IMR-90 (cell line): ENCODE data around the gene PHACTR3. TPM values are rescaled to one million over a fixed set of nuclear protein-coding genes. Genes with fewer than 3 reads are reported as not detected.

Source experiments
- ATAC-seq: fragments of 200-7000 bp; cut with Tn5 transposase; 2 replicates; pipeline ENCODE4 v1.9.1; 2020; ENCODE audit warnings: low read depth, mild to moderate bottlenecking, moderate library complexity
- BruUV-seq: library from RNA; stranded (reverse); fragments of 400-500 nt; replicated peaks from 2 replicates; lab custom pipeline; 2021; lab: Mats Ljungman, UMichigan
- CTCF ChIA-PET: fragments of 300-600 bp; formaldehyde crosslinking; extraction: SDS; loops from one replicate; lab custom pipeline; 2021; ENCODE audit warnings: antibody characterized with exemption; lab: Yijun Ruan, JAX
- POLR2A ChIA-PET: fragments of 300-600 bp; sonication (Branson Sonifier 250); formaldehyde crosslinking; loops from one replicate; lab custom pipeline; 2022; ENCODE audit warnings: antibody characterized with exemption; ENCODE audit not compliant: unreplicated experiment; lab: Charles Lee
- DNase-seq: peaks from one replicate; pipeline ENCODE4 v3.0.0; 2013
- H2AFZ ChIP-seq: replicated peaks from 2 replicates; pipeline ENCODE3; 2013; ENCODE audit warnings: low read length, mild to moderate bottlenecking; ENCODE audit not compliant: poor library complexity
- H2AK5ac ChIP-seq: 2 replicates; pipeline ENCODE4 v1.6.1; 2013; ENCODE audit warnings: low read depth, low read length, inconsistent platforms
- H2AK9ac ChIP-seq: replicated peaks from 2 replicates; pipeline ENCODE3; 2013; ENCODE audit warnings: mild to moderate bottlenecking, low read depth, low read length, moderate library complexity; ENCODE audit not compliant: poor library complexity
- H2BK120ac ChIP-seq: 2 replicates; pipeline ENCODE4 v1.6.1; 2013; ENCODE audit warnings: low read depth, low read length, inconsistent platforms
- H2BK15ac ChIP-seq: 3 replicates; pipeline ENCODE4 v1.6.1; 2013; ENCODE audit warnings: low read depth, low read length, inconsistent platforms
- H2BK20ac ChIP-seq: 2 replicates; pipeline ENCODE4 v1.6.1; 2013; ENCODE audit warnings: low read depth, mild to moderate bottlenecking, inconsistent platforms, low read length, moderate library complexity
- H2BK5ac ChIP-seq: 2 replicates; pipeline ENCODE4 v1.6.1; 2013; ENCODE audit warnings: mild to moderate bottlenecking, low read depth, low read length, inconsistent platforms; ENCODE audit not compliant: poor library complexity, severe bottlenecking
- H3K14ac ChIP-seq: replicated peaks from 2 replicates; pipeline ENCODE4 v1.6.1; 2013; ENCODE audit warnings: low read depth, low read length, inconsistent platforms
- H3K18ac ChIP-seq: 2 replicates; pipeline ENCODE4 v1.6.1; 2013; ENCODE audit warnings: low read depth, low read length, control low read depth
- H3K23ac ChIP-seq: 2 replicates; pipeline ENCODE4 v1.6.1; 2013; ENCODE audit warnings: low read depth, low read length, inconsistent platforms
- H3K27ac ChIP-seq: 2 replicates; pipeline ENCODE4 v1.5.1; 2013; ENCODE audit warnings: mild to moderate bottlenecking, control low read depth, low read length; ENCODE audit not compliant: insufficient read depth
- H3K27me3 ChIP-seq: 2 replicates; pipeline ENCODE4 v1.6.1; 2013; ENCODE audit warnings: low read length; ENCODE audit not compliant: control insufficient read depth, insufficient read depth
- H3K36me3 ChIP-seq: 2 replicates; pipeline ENCODE4 v1.6.1; 2013; ENCODE audit warnings: low read length, mixed read lengths; ENCODE audit not compliant: control insufficient read depth, insufficient read depth
- H3K4ac ChIP-seq: 2 replicates; pipeline ENCODE4 v1.6.1; 2013; ENCODE audit warnings: low read depth, low read length, inconsistent platforms
- H3K4me1 ChIP-seq: 2 replicates; pipeline ENCODE4 v1.6.1; 2013; ENCODE audit warnings: low read length, mixed read lengths; ENCODE audit not compliant: control insufficient read depth, insufficient read depth
- H3K4me2 ChIP-seq: 2 replicates; pipeline ENCODE4 v1.6.1; 2013; ENCODE audit warnings: low read depth, mild to moderate bottlenecking, control low read depth, low read length, moderate library complexity
- H3K4me3 ChIP-seq: 2 replicates; pipeline ENCODE4 v1.5.1; 2013; ENCODE audit warnings: low read depth, mild to moderate bottlenecking, control low read depth, low read length, moderate library complexity; ENCODE audit not compliant: insufficient read depth
- H3K56ac ChIP-seq: 2 replicates; pipeline ENCODE4 v1.6.1; 2013; ENCODE audit warnings: low read length, inconsistent platforms; ENCODE audit not compliant: insufficient read depth; ENCODE audit errors: extremely low read depth
- H3K79me1 ChIP-seq, 2 experiments: 2 replicates each; pipeline ENCODE4 v1.6.1; 2013; ENCODE audit warnings: low read length in 2 of 2, inconsistent platforms in 1 of 2, low read depth in 1 of 2
- H3K9ac ChIP-seq: 2 replicates; pipeline ENCODE4 v1.6.1; 2013; ENCODE audit warnings: low read depth, low read length, control low read depth
- H3K9me1 ChIP-seq: 2 replicates; pipeline ENCODE4 v1.6.1; 2013; ENCODE audit warnings: low read length, inconsistent platforms; ENCODE audit not compliant: insufficient read depth
- H3K9me3 ChIP-seq: 2 replicates; pipeline ENCODE4 v1.6.1; 2013; ENCODE audit warnings: low read length; ENCODE audit not compliant: control insufficient read depth, insufficient read depth
- H4K20me1 ChIP-seq: 2 replicates; pipeline ENCODE4 v1.6.1; 2013; ENCODE audit warnings: low read length, inconsistent platforms; ENCODE audit not compliant: insufficient read depth
- H4K5ac ChIP-seq: 2 replicates; pipeline ENCODE4 v1.6.1; 2013; ENCODE audit warnings: mild to moderate bottlenecking, low read depth, low read length, control low read depth
- H4K8ac ChIP-seq, 2 experiments: 2 replicates each; pipeline ENCODE4 v1.6.1; 2013; ENCODE audit warnings: low read depth in 2 of 2, low read length in 2 of 2, control low read depth in 1 of 2, inconsistent platforms in 1 of 2
- H4K91ac ChIP-seq: 2 replicates; pipeline ENCODE4 v1.6.1; 2013; ENCODE audit warnings: low read depth, low read length, inconsistent platforms; ENCODE audit not compliant: insufficient read depth
- BHLHE40 ChIP-seq: fragments of 150-350 bp; IDR thresholded peaks from 2 replicates; pipeline ENCODE4 v1.6.1; 2016; ENCODE audit warnings: mild to moderate bottlenecking, low read depth, low read length
- CEBPB ChIP-seq: IDR thresholded peaks from 2 replicates; pipeline ENCODE4 v1.6.1; 2012; ENCODE audit warnings: low read depth, low read length, improper control_type of control experiment
- CHD1 ChIP-seq: IDR thresholded peaks from 2 replicates; pipeline ENCODE4 v1.6.1; 2012; ENCODE audit warnings: low read depth, low read length, improper control_type of control experiment
- ELK1 ChIP-seq: fragments of 150-350 bp; IDR thresholded peaks from 2 replicates; pipeline ENCODE4 v1.6.1; 2016; ENCODE audit warnings: low read depth, mild to moderate bottlenecking, low read length, moderate library complexity, borderline replicate concordance
- MAFK ChIP-seq: IDR thresholded peaks from 2 replicates; pipeline ENCODE4 v1.6.1; 2012; ENCODE audit warnings: low read depth, low read length, improper control_type of control experiment
- NFE2L2 ChIP-seq: fragments of 150-350 bp; IDR thresholded peaks from 2 replicates; pipeline ENCODE4 v1.6.1; 2016; ENCODE audit warnings: low read depth, mild to moderate bottlenecking, low read length
- RFX5 ChIP-seq: IDR thresholded peaks from 2 replicates; pipeline ENCODE4 v1.8.0; 2012; ENCODE audit warnings: low read depth, mild to moderate bottlenecking, low read length, moderate library complexity
- WGBS, 2 experiments: methylation state at CpG; one replicate each; pipeline versions ENCODE4 v1.1.5 to v1.1.7; 2013; ENCODE audit warnings: missing lambda C conversion rate in 2 of 2; ENCODE audit not compliant: insufficient read length in 1 of 2; ENCODE audit errors: extremely low coverage in 2 of 2; 5-methylcytosine and 5-hydroxymethylcytosine counted together
- dilution Hi-C: fragments of 300-500 bp; cut with HindIII; formaldehyde crosslinking; loops from one replicate; pipeline ENCODE4 v1.14.3; 2018; ENCODE audit warnings: low sequenced_read_pairs; ENCODE audit not compliant: unreplicated experiment
- in situ Hi-C: fragments of 300-500 bp; cut with MboI; formaldehyde crosslinking; loops from 3 replicates; pipeline ENCODE4 v1.14.3; 2019; ENCODE audit warnings: low sequenced_read_pairs, inconsistent platforms, mixed read lengths
- intact Hi-C: fragments of 100-400 bp; cut with micrococcal nuclease; formaldehyde crosslinking; loops from 2 replicates; pipeline ENCODE4 v1.10.0; 2022
- polyA plus RNA-seq, 3 experiments: library from polyadenylated mRNA; depleted of rRNA; stranded (reverse); fragments of >200 nt; gene quantifications; 2 replicates each; pipeline ENCODE4 v1.2.3, GENCODE V29; 2012; ENCODE audit warnings: low replicate concordance in 1 of 3
- total RNA-seq: library from RNA; depleted of rRNA; stranded (reverse); fragments of >200 nt; gene quantifications from 2 replicates; pipeline ENCODE4 v1.2.3, GENCODE V29; 2012

The PHACTR3 gene
- total and polyA plus RNA-seq, 2 of the 4 experiments (the other 2 are of a cell fraction) = not detected

DNA sequence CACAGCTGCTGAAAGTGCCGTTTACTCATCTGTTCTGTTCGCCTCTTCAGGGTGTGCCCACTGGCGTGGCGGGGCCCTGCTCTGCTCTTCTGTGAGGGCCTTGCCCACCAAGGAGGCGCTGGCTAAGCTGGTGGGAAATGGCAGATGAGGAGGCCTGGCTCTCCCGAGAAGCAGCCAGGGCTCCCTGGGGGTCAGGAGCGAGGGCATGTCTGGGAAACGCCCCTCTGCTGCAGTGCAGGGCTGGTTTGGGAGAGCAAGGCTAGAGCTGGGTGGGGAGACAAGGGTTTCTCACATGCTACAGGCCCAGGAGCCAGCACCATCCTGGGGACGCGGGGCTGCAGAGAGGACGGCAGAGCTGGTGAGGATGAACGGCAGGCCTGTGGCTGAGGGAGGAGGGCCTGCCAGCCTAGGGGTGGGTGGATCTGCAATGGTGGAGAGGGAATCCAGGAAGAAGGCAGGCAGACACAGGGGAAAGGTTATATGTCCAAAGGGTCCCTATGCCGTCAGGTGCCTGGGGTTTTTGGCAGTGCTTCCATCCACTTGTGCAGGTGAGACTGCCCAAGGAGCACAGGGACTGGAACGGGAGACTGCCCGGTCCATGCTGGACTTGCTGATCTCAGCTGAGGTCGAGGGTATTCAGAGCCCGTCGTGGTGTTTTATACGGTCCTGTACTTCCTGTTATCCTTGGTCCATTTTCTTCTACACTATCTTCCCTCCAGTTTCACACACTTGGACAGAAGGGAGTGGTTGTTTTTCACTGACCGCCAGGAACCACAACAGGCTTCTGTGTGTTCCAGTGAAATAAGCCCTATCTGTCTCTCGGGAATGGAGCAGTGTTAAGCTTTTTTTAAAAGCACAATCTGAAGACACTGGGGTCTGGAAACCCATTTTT, 209.9 kb downstream of the PHACTR3 start:
- no peak overlapping the region for H3K4ac ChIP-seq
- H3K4me1 ChIP-seq = no peaks in the 10 kb centered on the region
- no peaks in the 10 kb centered on the region for H4K20me1 ChIP-seq
- ChIA-PET CTCF (no interaction called here), POLR2A (no interaction called here)
- H3K4me2 ChIP-seq = no peak overlapping the region
- H3K9ac ChIP-seq = no peak overlapping the region
- no peak overlapping the region for H4K91ac ChIP-seq
- no peak overlapping the region for H2BK5ac ChIP-seq
- H3K27ac ChIP-seq = no peak overlapping the region
- no peak overlapping the region for H3K23ac ChIP-seq
- no peak overlapping the region for H3K14ac ChIP-seq
- BruUV-seq = no TSS peak
- WGBS, 2 experiments = 39% methylated on average over 12 of the region's 21 CpGs; no CpG with 5 or more reads in 1 of the 2 experiments
- intact Hi-C loops (no loop called here), dilution Hi-C loops (no loop called here), in situ Hi-C loops (no loop called here)
- no peaks in the 10 kb centered on the region for H3K79me1 ChIP-seq
- H4K8ac ChIP-seq = no peak overlapping the region
- H3K9me1 ChIP-seq = no peaks in the 10 kb centered on the region
- H2BK20ac ChIP-seq = no peak overlapping the region
- no peaks in the 10 kb centered on the region for H3K36me3 ChIP-seq
- H4K5ac ChIP-seq = no peak overlapping the region
- DNase-seq (no peak), ATAC-seq (no peak)
- peaks cover 4% of the 10 kb centered on the region; the same call in 1 of the 2 replicates for H3K9me3 ChIP-seq
- H2AK5ac ChIP-seq = no peak overlapping the region
- H2AFZ ChIP-seq = peak overlapping the region; percentile 23
- H2BK120ac ChIP-seq = no peak overlapping the region
- no peak overlapping the region for H3K4me3 ChIP-seq
- H3K27me3 ChIP-seq = no peaks in the 10 kb centered on the region
- H2BK15ac ChIP-seq = no peak overlapping the region
- H3K56ac ChIP-seq = no peak overlapping the region
- no peak overlapping the region for H3K18ac ChIP-seq
- H2AK9ac ChIP-seq = no peak overlapping the region
- TF ChIP-seq NFE2L2 (no peak), MAFK (no peak), CEBPB (no peak), BHLHE40 (no peak), RFX5 (no peak), ELK1 (no peak), CHD1 (no peak)
